Measurements from ENCODE around the gene OPN4.

GRCh38 chr10:86666538-86666937 is 12.2 kb downstream of the OPN4 start:
- no peak for TF ChIP-seq MAX (IDR thresholded peaks at IDR 0.05; ENCODE audit: insufficient read depth, insufficient read length)
- TF ChIP-seq EZH2 (IDR thresholded peaks at IDR 0.05; ENCODE audit: borderline replicate concordance, low read depth, low read length, severe bottlenecking) = no peak
- no peak for TF ChIP-seq CTCF (IDR thresholded peaks at IDR 0.05; ENCODE audit: extremely low read depth in 1 of 2, insufficient read depth in 1 of 2, low read depth in 1 of 2, low read length in 2 of 2)
- no peak for TF ChIP-seq POLR2AphosphoS5 (IDR thresholded peaks at IDR 0.05; ENCODE audit: insufficient read depth, low read depth, low read length)

Data from endothelial cell of umbilical vein (primary cell).